ENCODE results near the gene GPR42. TPM values are rescaled to one million over a fixed set of nuclear protein-coding genes. Genes with fewer than 3 reads are reported as not detected.

Gene GPR42
- total and polyA plus RNA-seq, 2 donors from 2014 or later, result not detected

GRCh38 chr19:35348911-35349611, 21.8 kb upstream of the GPR42 start:
- no peaks in the 10 kb centered on the region for H3K9me3 ChIP-seq (ENCODE audit: control insufficient read depth in 2 of 3, insufficient read depth in 1 of 3, low read length in 3 of 3)
- H3K9ac ChIP-seq (ENCODE audit: low read length in 3 of 3), result no peak overlapping the region
- H3K36me3 ChIP-seq (ENCODE audit: control insufficient read depth in 2 of 3, insufficient read depth in 3 of 3, low read length in 3 of 3), result no peaks in the 10 kb centered on the region
- DNase-seq (peak in 2 of 5 donors; percentile 41 to 59), FAIRE-seq (no peak)
- no peaks in the 10 kb centered on the region for H3K27me3 ChIP-seq (ENCODE audit: control insufficient read depth, insufficient read depth, low read length)
- no peak for TF ChIP-seq CTCF (IDR thresholded peaks at IDR 0.05; ENCODE audit: borderline replicate concordance, extremely low read depth, insufficient read depth)
- H3K4me1 ChIP-seq (ENCODE audit: control insufficient read depth in 2 of 3, insufficient read depth in 2 of 3, low read depth in 1 of 3, low read length in 3 of 3), result peaks cover 0 to 2% (median 0%) of the 10 kb centered on the region in 3 donors
- no peak overlapping the region for H3K27ac ChIP-seq (ENCODE audit: low read depth in 2 of 2, low read length in 2 of 2)
- H3K4me3 ChIP-seq (ENCODE audit: low read length in 3 of 3), result no peak overlapping the region
- intact Hi-C loops (cut with DNase I), result no loop called here

- Histone ChIP-seq H3K9ac (ENCODE audit: low read length in 3 of 3) (no peak overlapping the region), H3K27ac (ENCODE audit: low read depth in 2 of 2, low read length in 2 of 2) (no peak overlapping the region), H3K4me1 (ENCODE audit: control insufficient read depth in 2 of 3, insufficient read depth in 2 of 3, low read depth in 1 of 3, low read length in 3 of 3) (peaks cover 0 to 2% (median 0%) of the 10 kb centered on the region in 3 donors), H3K36me3 (ENCODE audit: control insufficient read depth in 2 of 3, insufficient read depth in 3 of 3, low read length in 3 of 3) (no peaks in the 10 kb centered on the region), H3K9me3 (ENCODE audit: control insufficient read depth in 2 of 3, insufficient read depth in 1 of 3, low read length in 3 of 3) (no peaks in the 10 kb centered on the region), H3K4me3 (ENCODE audit: low read length in 3 of 3) (no peak overlapping the region), H3K27me3 (ENCODE audit: control insufficient read depth, insufficient read depth, low read length) (no peaks in the 10 kb centered on the region)
- DNase-seq, result peak in 2 of 5 donors; percentile 56 to 66
- no peak for FAIRE-seq
- no peak for TF ChIP-seq CTCF (IDR thresholded peaks at IDR 0.05; ENCODE audit: borderline replicate concordance, extremely low read depth, insufficient read depth)
- intact Hi-C loops (cut with DNase I), result loop anchor here (10.0 kb wide), 1 partner anchor 115 kb away; no protein-coding TSS in a partner anchor
Observed at GRCh38 chr19:35349614-35350521, 21.0 kb upstream of the GPR42 start.

GRCh38 chr19:35350591-35350990, 20.3 kb upstream of the GPR42 start:
- DNase-seq (peak; percentile 65 to 84 (median 80)), FAIRE-seq (no peak)
- Histone ChIP-seq H3K4me3 (ENCODE audit: low read length in 3 of 3) (no peak overlapping the region), H3K36me3 (ENCODE audit: control insufficient read depth in 2 of 3, insufficient read depth in 3 of 3, low read length in 3 of 3) (no peaks in the 10 kb centered on the region), H3K9me3 (ENCODE audit: control insufficient read depth in 2 of 3, insufficient read depth in 1 of 3, low read length in 3 of 3) (no peaks in the 10 kb centered on the region), H3K9ac (ENCODE audit: low read length in 3 of 3) (no peak overlapping the region), H3K4me1 (ENCODE audit: control insufficient read depth in 2 of 3, insufficient read depth in 2 of 3, low read depth in 1 of 3, low read length in 3 of 3) (peaks cover 0 to 2% (median 0%) of the 10 kb centered on the region in 3 donors), H3K27ac (ENCODE audit: low read depth in 2 of 2, low read length in 2 of 2) (no peak overlapping the region), H3K27me3 (ENCODE audit: control insufficient read depth, insufficient read depth, low read length) (no peaks in the 10 kb centered on the region)
- TF ChIP-seq CTCF (IDR thresholded peaks at IDR 0.05; ENCODE audit: borderline replicate concordance, extremely low read depth, insufficient read depth), result no peak
- intact Hi-C loops (cut with DNase I), result loop anchor here (10.0 kb wide), 1 partner anchor 114 kb away; no protein-coding TSS in a partner anchor

All from kidney (tissue), 14 donors.